Measurements from ENCODE around the gene CIDEC. TPM values are rescaled to one million over a fixed set of nuclear protein-coding genes. Genes with fewer than 3 reads are reported as not detected.

The CIDEC gene
- total and polyA plus RNA-seq, 2 of the 13 experiments (the other 11 are each of a cell fraction or from before 2014, with no cell fraction given) = 2.5 to 10.4 TPM

DNA sequence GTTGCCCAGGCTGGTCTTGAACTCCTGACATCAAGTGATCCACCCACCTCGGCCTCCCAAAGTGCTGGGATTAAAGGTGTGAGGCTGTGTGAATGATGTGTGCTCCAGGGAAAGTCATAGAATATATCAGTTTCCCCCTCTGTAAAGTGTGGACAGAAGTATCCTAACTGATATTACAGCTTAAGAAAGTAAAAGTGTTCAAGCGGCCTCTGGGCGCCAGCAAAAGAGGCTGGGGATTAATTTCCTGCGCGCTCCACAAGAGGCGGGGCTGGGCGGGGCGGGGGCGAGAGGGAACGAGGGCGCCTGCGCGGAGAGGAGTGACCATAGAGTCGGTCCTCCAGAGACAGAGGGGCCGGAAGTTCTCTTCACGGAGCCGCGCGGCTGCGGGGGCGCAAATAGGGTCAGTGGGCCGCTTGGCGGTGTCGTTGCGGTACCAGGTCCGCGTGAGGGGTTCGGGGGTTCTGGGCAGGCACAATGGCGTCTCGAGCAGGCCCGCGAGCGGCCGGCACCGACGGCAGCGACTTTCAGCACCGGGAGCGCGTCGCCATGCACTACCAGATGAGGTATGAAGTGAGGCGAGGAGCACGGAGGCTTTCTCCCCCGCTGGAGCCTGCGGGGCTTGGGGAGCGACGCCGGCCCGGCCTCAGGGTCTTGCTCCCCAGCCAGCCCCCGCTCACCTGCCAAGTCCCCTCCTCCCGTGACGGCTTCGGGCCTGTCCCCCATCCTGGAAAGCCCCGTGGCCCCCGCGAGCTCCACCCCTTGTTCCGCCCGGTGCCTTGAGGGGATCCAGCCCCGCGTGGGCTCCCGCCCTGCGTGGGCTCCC, 10.4 kb upstream of the CIDEC start, which contains the start of gene JAGN1 (continued):
- TF ChIP-seq, protein P1, sequence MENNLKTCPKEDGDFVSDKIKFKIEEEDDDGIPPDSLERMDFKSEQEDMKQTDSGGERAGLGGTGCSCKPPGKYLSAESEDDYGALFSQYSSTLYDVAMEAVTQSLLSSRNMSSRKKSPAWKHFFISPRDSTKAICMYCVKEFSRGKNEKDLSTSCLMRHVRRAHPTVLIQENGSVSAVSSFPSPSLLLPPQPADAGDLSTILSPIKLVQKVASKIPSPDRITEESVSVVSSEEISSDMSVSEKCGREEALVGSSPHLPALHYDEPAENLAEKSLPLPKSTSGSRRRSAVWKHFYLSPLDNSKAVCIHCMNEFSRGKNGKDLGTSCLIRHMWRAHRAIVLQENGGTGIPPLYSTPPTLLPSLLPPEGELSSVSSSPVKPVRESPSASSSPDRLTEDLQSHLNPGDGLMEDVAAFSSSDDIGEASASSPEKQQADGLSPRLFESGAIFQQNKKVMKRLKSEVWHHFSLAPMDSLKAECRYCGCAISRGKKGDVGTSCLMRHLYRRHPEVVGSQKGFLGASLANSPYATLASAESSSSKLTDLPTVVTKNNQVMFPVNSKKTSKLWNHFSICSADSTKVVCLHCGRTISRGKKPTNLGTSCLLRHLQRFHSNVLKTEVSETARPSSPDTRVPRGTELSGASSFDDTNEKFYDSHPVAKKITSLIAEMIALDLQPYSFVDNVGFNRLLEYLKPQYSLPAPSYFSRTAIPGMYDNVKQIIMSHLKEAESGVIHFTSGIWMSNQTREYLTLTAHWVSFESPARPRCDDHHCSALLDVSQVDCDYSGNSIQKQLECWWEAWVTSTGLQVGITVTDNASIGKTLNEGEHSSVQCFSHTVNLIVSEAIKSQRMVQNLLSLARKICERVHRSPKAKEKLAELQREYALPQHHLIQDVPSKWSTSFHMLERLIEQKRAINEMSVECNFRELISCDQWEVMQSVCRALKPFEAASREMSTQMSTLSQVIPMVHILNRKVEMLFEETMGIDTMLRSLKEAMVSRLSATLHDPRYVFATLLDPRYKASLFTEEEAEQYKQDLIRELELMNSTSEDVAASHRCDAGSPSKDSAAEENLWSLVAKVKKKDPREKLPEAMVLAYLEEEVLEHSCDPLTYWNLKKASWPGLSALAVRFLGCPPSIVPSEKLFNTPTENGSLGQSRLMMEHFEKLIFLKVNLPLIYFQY (CRISPR knock-in tag; IDR thresholded peaks at IDR 0.05; ENCODE audit: borderline replicate concordance) = peak; percentile 100
- TF ChIP-seq ZNF317 (CRISPR knock-in tag; IDR thresholded peaks at IDR 0.05) = peak; percentile 83
- TF ChIP-seq, protein P2, sequence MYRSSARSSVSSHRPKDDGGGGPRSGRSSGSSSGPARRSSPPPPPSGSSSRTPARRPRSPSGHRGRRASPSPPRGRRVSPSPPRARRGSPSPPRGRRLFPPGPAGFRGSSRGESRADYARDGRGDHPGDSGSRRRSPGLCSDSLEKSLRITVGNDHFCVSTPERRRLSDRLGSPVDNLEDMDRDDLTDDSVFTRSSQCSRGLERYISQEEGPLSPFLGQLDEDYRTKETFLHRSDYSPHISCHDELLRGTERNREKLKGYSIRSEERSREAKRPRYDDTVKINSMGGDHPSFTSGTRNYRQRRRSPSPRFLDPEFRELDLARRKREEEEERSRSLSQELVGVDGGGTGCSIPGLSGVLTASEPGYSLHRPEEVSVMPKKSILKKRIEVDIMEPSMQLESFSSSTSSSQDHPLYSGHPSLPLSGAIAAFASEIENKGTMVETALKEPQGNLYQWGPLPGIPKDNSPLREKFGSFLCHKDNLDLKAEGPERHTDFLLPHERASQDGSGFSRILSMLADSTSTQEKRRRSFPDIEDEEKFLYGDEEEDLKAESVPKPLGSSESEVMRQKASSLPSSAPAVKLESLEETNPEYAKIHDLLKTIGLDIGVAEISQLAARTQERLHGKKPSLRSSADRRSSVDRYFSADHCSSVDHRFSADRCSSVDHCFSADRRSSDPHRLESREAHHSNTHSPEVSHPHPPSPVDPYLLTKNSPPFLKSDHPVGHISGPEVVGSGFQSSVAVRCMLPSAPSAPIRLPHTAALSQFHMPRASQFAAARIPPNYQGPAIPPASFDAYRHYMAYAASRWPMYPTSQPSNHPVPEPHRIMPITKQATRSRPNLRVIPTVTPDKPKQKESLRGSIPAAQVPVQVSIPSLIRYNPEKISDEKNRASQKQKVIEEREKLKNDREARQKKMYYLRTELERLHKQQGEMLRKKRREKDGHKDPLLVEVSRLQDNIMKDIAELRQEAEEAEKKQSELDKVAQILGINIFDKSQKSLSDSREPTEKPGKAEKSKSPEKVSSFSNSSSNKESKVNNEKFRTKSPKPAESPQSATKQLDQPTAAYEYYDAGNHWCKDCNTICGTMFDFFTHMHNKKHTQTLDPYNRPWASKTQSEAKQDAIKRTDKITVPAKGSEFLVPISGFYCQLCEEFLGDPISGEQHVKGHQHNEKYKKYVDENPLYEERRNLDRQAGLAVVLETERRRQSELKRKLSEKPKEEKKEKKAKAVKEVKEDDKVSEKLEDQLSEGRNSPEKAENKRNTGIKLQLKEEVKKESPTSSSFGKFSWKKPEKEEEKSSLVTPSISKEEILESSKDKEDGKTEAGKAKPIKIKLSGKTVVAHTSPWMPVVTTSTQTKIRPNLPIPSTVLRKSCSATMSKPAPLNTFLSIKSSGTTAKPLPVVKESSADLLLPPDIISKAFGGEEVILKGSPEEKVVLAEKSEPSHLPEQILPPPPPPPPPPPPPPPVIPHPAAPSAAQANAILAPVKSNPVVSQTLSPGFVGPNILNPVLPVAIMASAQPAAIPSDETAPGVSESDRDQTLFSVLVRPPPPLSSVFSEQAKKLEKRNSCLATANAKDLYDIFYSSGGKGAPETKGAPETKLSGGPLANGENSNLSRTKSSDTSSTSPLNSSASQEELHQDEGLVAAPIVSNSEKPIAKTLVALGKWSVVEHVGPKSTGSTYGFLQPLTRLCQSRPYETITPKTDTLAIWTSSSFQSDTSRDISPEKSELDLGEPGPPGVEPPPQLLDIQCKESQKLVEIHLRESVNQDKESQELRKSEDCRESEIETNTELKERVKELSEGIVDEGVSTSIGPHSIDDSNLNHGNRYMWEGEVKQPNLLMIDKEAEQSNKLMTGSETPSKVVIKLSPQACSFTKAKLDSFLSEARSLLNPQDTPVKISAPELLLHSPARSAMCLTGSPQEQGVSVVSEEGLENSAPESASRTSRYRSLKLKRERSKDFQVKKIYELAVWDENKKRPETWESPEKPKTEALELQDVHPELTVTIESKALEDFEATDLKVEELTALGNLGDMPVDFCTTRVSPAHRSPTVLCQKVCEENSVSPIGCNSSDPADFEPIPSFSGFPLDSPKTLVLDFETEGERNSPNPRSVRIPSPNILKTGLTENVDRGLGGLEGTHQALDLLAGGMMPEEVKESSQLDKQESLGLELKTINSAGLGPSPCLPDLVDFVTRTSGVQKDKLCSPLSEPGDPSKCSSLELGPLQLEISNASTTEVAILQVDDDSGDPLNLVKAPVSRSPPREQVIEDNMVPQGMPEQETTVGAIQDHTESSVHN (CRISPR knock-in tag; IDR thresholded peaks at IDR 0.05) = no peak
- peak; percentile 27; the same call in 1 of the 2 replicates for TF ChIP-seq FOXA3 (CRISPR knock-in tag; IDR thresholded peaks at IDR 0.05)
- peak; percentile 29; the same call in 1 of the 2 replicates for TF ChIP-seq BORCS8-MEF2B (CRISPR knock-in tag; IDR thresholded peaks at IDR 0.05)
- no peak for TF ChIP-seq SP1 (IDR thresholded peaks at IDR 0.05)
- TF ChIP-seq SP1 (CRISPR knock-in tag; IDR thresholded peaks at IDR 0.05) = peak; percentile 51
- TF ChIP-seq ZNF737 (CRISPR knock-in tag; IDR thresholded peaks at IDR 0.05; ENCODE audit: borderline replicate concordance) = no peak
- peak; percentile 66; the same call in 1 of the 2 replicates for TF ChIP-seq ZNF331 (CRISPR knock-in tag; IDR thresholded peaks at IDR 0.05)
- peak; percentile 44; the same call in 1 of the 2 replicates for TF ChIP-seq HCFC1 (IDR thresholded peaks at IDR 0.05; ENCODE audit: low read depth, low read length)
- TF ChIP-seq, protein P3, sequence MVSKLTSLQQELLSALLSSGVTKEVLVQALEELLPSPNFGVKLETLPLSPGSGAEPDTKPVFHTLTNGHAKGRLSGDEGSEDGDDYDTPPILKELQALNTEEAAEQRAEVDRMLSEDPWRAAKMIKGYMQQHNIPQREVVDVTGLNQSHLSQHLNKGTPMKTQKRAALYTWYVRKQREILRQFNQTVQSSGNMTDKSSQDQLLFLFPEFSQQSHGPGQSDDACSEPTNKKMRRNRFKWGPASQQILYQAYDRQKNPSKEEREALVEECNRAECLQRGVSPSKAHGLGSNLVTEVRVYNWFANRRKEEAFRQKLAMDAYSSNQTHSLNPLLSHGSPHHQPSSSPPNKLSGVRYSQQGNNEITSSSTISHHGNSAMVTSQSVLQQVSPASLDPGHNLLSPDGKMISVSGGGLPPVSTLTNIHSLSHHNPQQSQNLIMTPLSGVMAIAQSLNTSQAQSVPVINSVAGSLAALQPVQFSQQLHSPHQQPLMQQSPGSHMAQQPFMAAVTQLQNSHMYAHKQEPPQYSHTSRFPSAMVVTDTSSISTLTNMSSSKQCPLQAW (CRISPR knock-in tag; IDR thresholded peaks at IDR 0.05) = no peak
- TF ChIP-seq ZNF556 (CRISPR knock-in tag; IDR thresholded peaks at IDR 0.05; ENCODE audit: borderline replicate concordance) = peak; percentile 73; the same call in 1 of the 2 replicates
- TF ChIP-seq GZF1 (CRISPR knock-in tag; IDR thresholded peaks at IDR 0.05) = no peak
- no peak for TF ChIP-seq SP140L (CRISPR knock-in tag; IDR thresholded peaks at IDR 0.05; ENCODE audit: borderline replicate concordance)
- TF ChIP-seq MBNL3 (CRISPR knock-in tag; conservative IDR thresholded peaks at IDR 0.05) = no peak
- TF ChIP-seq SCMH1 (CRISPR knock-in tag; IDR thresholded peaks at IDR 0.05; ENCODE audit: borderline replicate concordance) = no peak

All from HepG2 (cell line).